ENCODE measurements around the gene SET. TPM values are rescaled to one million over a fixed set of nuclear protein-coding genes. Genes with fewer than 3 reads are reported as not detected.
A peak's percentile ranks its signal among the peaks of the same experiment; 100 is the strongest.

Gene SET
- total RNA-seq, 4 donors from 2014 or later, result 209 to 355 (median 256) TPM

GRCh38 chr9:128701227-128701854 lies 12.3 kb downstream of the SET start:
- H3K36me3 ChIP-seq, result peaks cover 0 to 10% of the 10 kb centered on the region in 2 donors
- peaks cover 0 to 24% (median 4%) of the 10 kb centered on the region in 3 donors for H3K4me1 ChIP-seq
- no peaks in the 10 kb centered on the region for H3K9me3 ChIP-seq
- no peak overlapping the region for H3K27ac ChIP-seq
- H3K4me3 ChIP-seq, result no peak overlapping the region
- TF ChIP-seq EP300 (IDR thresholded peaks at IDR 0.05) (no peak), POLR2AphosphoS5 (IDR thresholded peaks at IDR 0.05) (no peak), POLR2A (IDR thresholded peaks at IDR 0.05) (no peak)
- 60 to 72% methylated on average over 4 to 6 of the region's 10 CpGs for WGBS, 2 donors (ENCODE audit: low coverage in 1 of 2)
- H3K27me3 ChIP-seq, result no peaks in the 10 kb centered on the region
- no peak for ATAC-seq

GRCh38 chr9:128702445-128702948 lies 13.5 kb downstream of the SET start, which contains the start of gene PKN3:
TSS of gene PKN3 (plus strand) at chr9:128702503. CDS start at chr9:128702916, 413 bp downstream.
- H3K27ac ChIP-seq, result peak within 1 kb of the TSS; percentile 12 to 84 (median 82)
- H3K27me3 ChIP-seq, result no peaks in the 10 kb centered on the region
- H3K4me3 ChIP-seq, result peak within 1 kb of the TSS; percentile 67 to 82
- H3K36me3 ChIP-seq, result no peaks in the 10 kb centered on the region
- H3K4me1 ChIP-seq, result peaks cover 0 to 24% (median 4%) of the 10 kb centered on the region in 3 donors
- peak; percentile 89 for ATAC-seq
- WGBS, 2 donors (ENCODE audit: low coverage in 1 of 2), result no CpG with 5 or more reads among the region's 65 CpGs
- TF ChIP-seq CTCF (IDR thresholded peaks at IDR 0.05) (peak in 3 of 4 experiments; percentile 77 to 87 (median 83)), POLR2AphosphoS5 (IDR thresholded peaks at IDR 0.05) (no peak), POLR2A (IDR thresholded peaks at IDR 0.05) (no peak), EP300 (IDR thresholded peaks at IDR 0.05) (no peak)
- no peaks in the 10 kb centered on the region for H3K9me3 ChIP-seq

GRCh38 chr9:128702949-128703615 lies 14.1 kb downstream of the SET start:
- peak; percentile 36 for ATAC-seq
- Histone ChIP-seq H3K27ac (peak overlapping the region; percentile 12 to 84 (median 82)), H3K36me3 (no peaks in the 10 kb centered on the region), H3K4me1 (peaks cover 0 to 20% (median 4%) of the 10 kb centered on the region in 3 donors), H3K9me3 (no peaks in the 10 kb centered on the region), H3K27me3 (no peaks in the 10 kb centered on the region), H3K4me3 (peak overlapping the region; percentile 67 to 82)
- no peak for TF ChIP-seq POLR2A (IDR thresholded peaks at IDR 0.05)
- no peak for TF ChIP-seq CTCF (IDR thresholded peaks at IDR 0.05)
- no peak for TF ChIP-seq EP300 (IDR thresholded peaks at IDR 0.05)
- TF ChIP-seq POLR2AphosphoS5 (IDR thresholded peaks at IDR 0.05), result no peak
- 0% methylated on average over 1 to 5 of the region's 55 CpGs for WGBS, 2 donors (ENCODE audit: low coverage in 1 of 2)

GRCh38 chr9:128703616-128704355 lies 14.8 kb downstream of the SET start:
- 58 to 82% methylated on average over 5 to 11 of the region's 31 CpGs for WGBS, 2 donors (ENCODE audit: low coverage in 1 of 2)
- Histone ChIP-seq H3K4me3 (peak overlapping the region in 1 of 2 donors; percentile 82), H3K4me1 (peaks cover 0 to 20% (median 4%) of the 10 kb centered on the region in 3 donors), H3K27ac (peak overlapping the region in 3 of 4 donors; percentile 81 to 84 (median 83)), H3K27me3 (no peaks in the 10 kb centered on the region), H3K9me3 (no peaks in the 10 kb centered on the region), H3K36me3 (no peaks in the 10 kb centered on the region)
- ATAC-seq, result peak; percentile 48
- peak; percentile 27 for TF ChIP-seq POLR2AphosphoS5 (IDR thresholded peaks at IDR 0.05)
- TF ChIP-seq POLR2A (IDR thresholded peaks at IDR 0.05), result peak in 1 of 2 donors; percentile 17
- no peak for TF ChIP-seq CTCF (IDR thresholded peaks at IDR 0.05)

GRCh38 chr9:128704356-128704670 lies 15.3 kb downstream of the SET start:
- Histone ChIP-seq H3K4me1 (peaks cover 0 to 20% (median 4%) of the 10 kb centered on the region in 3 donors), H3K27ac (peak overlapping the region in 3 of 4 donors; percentile 81 to 84 (median 83)), H3K27me3 (no peaks in the 10 kb centered on the region), H3K4me3 (peak overlapping the region in 1 of 2 donors; percentile 82), H3K9me3 (no peaks in the 10 kb centered on the region), H3K36me3 (no peaks in the 10 kb centered on the region)
- ATAC-seq, result no peak
- TF ChIP-seq CTCF (IDR thresholded peaks at IDR 0.05), result no peak
- no CpG with 5 or more reads among the region's 5 CpGs for WGBS, 2 donors (ENCODE audit: low coverage in 1 of 2)

All from gastroesophageal sphincter (tissue), 4 donors.